ENCODE data around the gene MPRIP.

DNA sequence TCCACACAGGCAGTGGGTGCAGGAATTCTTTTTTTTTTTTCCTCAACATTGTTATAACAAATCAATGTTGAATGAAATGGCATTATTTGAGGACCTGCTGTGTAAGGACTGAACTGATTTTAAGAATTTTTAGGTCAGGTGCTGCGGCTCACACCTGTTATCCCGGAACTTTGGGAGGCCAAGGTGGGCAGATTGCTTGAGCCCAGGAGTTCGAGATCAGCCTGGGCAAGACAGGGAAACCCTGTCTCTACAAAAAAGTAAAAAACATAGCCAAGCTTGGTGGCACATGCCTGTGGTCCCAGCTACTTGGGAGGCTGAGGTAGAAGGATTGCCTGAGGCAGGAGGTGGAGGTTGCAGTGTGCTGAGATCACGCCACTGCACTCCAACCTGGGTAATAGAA is 12.4 kb downstream of the MPRIP start:
- TF ChIP-seq, protein P1, sequence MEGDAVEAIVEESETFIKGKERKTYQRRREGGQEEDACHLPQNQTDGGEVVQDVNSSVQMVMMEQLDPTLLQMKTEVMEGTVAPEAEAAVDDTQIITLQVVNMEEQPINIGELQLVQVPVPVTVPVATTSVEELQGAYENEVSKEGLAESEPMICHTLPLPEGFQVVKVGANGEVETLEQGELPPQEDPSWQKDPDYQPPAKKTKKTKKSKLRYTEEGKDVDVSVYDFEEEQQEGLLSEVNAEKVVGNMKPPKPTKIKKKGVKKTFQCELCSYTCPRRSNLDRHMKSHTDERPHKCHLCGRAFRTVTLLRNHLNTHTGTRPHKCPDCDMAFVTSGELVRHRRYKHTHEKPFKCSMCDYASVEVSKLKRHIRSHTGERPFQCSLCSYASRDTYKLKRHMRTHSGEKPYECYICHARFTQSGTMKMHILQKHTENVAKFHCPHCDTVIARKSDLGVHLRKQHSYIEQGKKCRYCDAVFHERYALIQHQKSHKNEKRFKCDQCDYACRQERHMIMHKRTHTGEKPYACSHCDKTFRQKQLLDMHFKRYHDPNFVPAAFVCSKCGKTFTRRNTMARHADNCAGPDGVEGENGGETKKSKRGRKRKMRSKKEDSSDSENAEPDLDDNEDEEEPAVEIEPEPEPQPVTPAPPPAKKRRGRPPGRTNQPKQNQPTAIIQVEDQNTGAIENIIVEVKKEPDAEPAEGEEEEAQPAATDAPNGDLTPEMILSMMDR (IDR thresholded peaks at IDR 0.05), result no peak
- TF ChIP-seq NFIC (IDR thresholded peaks at IDR 0.05; ENCODE audit: borderline replicate concordance) (no peak), TEAD4 (IDR thresholded peaks at IDR 0.05; ENCODE audit: borderline replicate concordance, insufficient read depth) (no peak), EZH2phosphoT487 (IDR thresholded peaks at IDR 0.05; ENCODE audit: borderline replicate concordance, low read depth) (no peak), RAD21 (IDR thresholded peaks at IDR 0.05; ENCODE audit: low read length) (no peak)
- TF ChIP-seq, protein P2, sequence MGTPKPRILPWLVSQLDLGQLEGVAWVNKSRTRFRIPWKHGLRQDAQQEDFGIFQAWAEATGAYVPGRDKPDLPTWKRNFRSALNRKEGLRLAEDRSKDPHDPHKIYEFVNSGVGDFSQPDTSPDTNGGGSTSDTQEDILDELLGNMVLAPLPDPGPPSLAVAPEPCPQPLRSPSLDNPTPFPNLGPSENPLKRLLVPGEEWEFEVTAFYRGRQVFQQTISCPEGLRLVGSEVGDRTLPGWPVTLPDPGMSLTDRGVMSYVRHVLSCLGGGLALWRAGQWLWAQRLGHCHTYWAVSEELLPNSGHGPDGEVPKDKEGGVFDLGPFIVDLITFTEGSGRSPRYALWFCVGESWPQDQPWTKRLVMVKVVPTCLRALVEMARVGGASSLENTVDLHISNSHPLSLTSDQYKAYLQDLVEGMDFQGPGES (IDR thresholded peaks at IDR 0.05; ENCODE audit: low read depth, low read length), result no peak
